GM19099 (cell line): Measurements from ENCODE around the gene GHRHR.

Experiments
- POLR2A ChIP-seq: IDR thresholded peaks from 3 replicates; pipeline ENCODE4 v1.6.1; 2011; ENCODE audit warnings: low read depth; ENCODE audit not compliant: insufficient read length; ENCODE audit errors: extremely low read depth

GHRHR gene

DNA sequence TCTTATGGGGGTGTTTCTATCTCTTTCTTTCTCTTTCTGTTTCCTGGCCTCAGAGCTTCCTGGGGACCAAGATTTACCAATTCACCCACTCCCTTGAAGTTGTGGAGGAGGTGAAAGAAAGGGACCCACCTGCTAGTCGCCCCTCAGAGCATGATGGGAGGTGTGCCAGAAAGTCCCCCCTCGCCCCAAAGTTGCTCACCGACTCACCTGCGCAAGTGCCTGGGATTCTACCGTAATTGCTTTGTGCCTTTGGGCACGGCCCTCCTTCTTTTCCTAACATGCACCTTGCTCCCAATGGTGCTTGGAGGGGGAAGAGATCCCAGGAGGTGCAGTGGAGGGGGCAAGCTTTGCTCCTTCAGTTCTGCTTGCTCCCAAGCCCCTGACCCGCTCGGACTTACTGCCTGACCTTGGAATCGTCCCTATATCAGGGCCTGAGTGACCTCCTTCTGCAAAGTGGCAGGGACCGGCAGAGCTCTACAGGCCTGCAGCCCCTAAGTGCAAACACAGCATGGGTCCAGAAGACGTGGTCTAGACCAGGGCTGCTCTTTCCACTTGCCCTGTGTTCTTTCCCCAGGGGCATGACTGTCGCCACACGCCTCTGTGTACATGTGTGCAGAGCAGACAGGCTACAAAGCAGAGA lies 39.9 kb upstream of the GHRHR start:
- TF ChIP-seq POLR2A, result no peak

DNA sequence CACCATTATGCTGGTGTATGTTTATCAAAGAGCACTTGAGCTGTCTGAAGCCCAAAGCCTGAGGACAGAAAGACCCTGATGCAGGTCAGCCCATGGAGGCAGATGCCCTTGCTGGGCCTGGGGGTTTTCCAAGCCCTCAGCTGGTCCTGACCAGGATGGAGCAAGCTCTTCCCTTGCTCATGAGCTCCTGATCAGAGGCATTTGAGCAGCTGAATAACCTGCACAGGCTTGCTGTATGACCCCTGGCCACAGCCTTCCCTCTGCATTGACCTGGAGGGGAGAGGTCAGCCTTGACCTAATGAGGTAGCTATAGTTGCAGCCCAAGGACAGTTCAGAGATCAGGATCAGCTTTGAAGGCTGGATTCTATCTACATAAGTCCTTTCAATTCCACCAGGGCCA lies 39.1 kb upstream of the GHRHR start:
- no peak for TF ChIP-seq POLR2A

DNA sequence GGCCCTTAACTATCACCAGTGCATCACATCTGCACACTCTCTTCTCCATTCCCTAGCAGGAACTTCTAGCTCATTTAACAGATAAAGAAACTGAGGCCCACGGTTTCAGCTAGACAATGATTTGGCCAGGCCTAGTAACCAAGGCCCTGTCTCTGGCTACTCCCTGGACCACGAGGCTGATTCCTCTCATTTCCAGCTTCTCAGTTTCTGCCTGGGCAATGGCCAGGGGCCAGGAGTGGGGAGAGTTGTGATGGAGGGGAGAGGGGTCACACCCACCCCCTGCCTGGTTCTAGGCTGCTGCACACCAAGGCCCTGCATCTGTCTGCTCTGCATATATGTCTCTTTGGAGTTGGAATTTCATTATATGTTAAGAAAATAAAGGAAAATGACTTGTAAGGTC lies 38.6 kb upstream of the GHRHR start:
- no peak for TF ChIP-seq POLR2A

GRCh38 chr7:30925913-30926312 lies 37.8 kb upstream of the GHRHR start:
- TF ChIP-seq POLR2A, result no peak

- TF ChIP-seq POLR2A, result no peak
Observed at GRCh38 chr7:30926313-30926712, 37.4 kb upstream of the GHRHR start.

DNA sequence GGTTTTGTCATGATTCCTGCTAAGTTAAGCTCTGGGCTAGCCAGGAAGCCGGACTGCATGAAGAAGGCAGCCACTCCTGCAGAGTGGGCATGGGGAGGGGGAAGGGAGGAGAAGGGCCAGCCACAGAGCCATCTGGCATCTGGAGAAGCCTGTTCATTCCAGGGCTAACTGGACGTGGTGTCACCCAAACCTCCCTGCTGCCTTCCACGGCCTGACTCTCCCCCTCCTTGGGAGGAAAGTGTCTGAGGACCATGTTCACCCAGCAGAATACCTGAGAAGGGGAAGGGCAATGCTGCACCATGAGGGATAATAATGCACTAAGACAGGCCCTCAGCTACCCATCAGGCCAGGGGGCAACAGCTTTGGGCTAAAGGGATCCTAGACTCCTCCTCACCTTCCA lies 36.7 kb upstream of the GHRHR start:
- TF ChIP-seq POLR2A, result no peak

DNA sequence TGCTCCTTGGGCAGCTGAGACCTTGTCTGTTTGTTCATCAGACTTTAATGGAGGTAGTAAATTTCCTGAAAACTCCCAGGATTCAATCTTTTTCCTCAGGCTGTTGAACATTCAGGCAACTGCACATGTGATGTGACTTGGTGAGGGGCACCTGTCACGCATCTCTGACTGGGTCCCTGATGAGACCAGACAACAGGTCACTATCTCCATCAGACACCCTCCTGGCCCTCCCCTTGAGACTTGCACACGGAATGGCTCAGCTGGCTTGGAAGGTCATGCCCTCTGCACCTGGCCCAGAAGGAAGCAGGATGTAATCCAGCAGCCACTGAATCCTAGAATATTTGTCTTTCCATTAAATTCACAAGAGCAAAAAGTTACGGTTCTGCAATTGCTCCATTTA lies 36.2 kb upstream of the GHRHR start:
- TF ChIP-seq POLR2A, result no peak

- TF ChIP-seq POLR2A, result no peak
Observed at GRCh38 chr7:30928254-30928872, 35.4 kb upstream of the GHRHR start.

- no peak for TF ChIP-seq POLR2A
Observed at GRCh38 chr7:30929686-30930085, 34.1 kb upstream of the GHRHR start.

DNA sequence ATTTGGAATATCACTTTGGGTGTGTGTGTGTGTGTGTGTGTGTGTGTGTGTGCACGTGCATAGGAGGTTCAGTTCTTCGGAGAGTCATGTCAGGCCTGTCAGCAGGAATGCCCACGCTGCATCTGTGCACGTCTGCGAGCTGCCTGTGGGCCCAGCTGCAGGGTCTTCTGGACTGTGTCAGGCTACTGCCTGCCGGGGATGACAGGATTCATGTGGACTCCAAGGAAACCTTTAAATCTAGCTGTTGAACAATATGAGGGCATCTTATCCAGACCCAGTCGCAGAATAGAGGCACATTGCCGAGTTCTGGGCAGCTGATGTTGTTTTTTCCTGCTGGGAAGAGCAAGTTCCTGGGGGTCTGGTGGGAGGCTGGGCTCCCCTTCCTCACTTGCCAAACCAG lies 33.1 kb upstream of the GHRHR start:
- no peak for TF ChIP-seq POLR2A

DNA sequence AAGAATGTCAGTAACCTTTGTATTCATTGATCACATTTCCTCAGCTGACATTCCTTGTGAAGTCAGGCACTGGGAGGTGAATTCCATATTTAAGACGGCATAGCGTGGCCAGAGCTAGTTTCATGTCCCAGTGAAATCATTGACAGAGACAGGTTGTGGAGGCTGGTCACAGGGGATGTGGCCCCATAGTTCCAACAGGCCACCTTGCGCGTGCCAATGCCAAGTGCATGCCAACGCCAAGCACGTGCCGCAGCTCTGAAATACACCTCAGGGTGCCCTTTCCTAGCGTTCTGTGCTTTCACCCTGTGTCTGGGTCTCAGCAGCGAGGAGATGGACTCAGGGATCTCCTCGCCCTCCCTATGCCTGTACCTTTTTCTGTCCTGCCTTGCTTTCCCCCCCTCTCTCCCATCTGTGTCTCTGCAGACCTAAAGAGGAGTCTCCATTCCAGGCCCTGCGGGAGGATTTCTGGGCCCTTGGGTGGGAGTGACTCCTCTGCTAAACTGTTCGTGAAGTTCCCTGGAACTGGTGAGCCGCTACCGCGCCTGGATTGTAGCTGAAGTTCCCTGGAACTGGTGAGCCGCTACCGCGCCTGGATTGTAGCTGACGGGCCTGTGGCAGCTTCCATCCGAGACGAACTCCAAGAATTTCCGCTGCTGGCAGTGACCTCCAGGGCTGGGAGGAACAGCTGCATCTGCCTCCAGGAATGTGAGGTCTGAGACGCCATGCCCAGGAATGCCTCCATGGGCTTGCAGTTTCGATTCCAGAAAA lies 32.4 kb upstream of the GHRHR start:
- TF ChIP-seq POLR2A, result no peak

DNA sequence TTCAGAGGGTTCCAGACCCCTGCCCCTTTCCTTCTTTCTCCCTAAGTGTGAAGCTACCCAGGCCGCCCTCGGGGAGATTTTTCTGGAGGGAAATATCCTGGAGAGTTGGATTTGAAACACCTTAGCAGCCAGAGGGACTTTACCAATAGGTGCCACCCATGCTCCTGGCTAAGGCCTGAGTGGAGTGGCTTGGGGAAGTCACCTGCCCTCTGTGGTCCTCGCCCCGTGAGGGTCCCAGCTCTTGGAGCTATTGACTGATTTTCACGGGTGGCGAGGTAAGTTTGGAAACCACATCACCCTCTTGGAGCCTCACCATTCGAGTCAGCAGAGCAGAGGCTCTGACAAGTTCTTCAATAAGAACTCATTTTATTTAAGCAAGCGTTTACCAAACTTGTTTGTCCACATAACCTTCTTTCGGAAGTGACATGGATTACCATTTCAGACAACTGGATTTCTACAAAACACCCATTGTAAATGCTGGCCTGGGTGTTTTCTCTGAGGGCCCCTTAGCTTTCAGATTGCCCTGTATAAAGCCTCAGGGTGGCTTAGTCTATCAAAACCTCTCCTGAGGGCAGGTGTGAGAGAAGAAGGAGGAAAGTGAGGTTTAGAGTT lies 31.7 kb upstream of the GHRHR start:
- TF ChIP-seq POLR2A, result no peak

DNA sequence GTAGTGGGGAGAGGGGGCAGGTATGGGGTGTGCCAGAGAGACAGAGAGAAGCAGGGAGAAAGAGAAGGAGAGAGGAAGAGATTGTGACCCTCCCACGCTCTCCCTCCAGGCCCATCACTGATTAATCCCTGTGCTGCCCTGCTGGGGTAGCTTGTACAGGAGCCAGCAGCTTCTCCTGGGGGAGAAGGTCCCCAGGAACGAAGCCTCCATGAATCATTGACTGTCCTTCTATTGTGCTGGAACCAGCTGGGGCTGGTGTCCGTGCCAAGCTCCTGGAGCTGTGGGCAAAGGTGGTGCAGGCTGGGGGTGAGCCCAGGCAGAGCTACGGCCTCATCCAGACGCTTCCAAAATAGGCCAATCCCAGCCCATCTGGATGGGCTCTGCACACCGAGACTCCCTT lies 31.2 kb upstream of the GHRHR start:
- TF ChIP-seq POLR2A, result no peak

DNA sequence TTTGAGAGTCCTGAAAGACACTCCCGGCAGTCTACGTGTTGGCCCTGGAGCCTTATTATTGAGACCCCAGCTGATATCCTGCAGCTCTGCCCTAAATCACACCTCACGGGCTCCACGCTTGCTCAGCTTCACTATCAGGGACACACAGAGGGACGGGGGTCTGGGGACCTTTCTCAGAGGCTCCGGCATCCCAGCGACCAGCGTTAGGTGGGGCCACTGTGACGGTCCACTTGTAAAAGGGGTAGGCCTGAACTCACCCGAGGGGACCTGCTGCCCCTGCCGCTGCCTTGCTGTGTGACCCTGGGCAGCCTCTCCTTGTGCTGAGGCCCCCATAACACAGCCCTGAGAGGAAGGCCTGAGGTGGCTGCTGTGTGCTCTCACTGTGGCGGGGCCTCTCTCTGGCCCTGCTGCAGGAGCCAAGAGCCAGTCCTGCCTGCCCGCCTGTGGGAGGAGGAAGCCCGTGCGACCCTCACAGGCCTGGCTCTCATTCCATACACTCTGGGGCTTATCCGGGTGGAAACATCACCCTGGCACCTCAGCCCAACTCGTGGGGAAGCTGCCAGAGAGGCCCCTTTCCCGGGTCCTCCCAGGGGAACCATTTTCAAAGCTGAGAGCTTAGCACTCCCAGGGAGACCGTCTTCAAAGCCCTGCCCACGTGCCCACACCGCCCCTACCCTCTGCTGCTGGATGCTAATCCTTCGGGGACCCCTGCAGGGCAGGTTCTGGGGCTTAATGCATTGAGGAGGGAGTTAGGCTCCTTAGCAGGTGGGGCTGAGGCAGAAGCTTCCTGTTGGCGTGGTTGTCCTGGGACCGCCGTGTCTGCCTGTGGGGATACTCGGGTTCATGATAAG lies 30.4 kb upstream of the GHRHR start:
- no peak for TF ChIP-seq POLR2A

GRCh38 chr7:30934225-30934624 lies 29.5 kb upstream of the GHRHR start:
- TF ChIP-seq POLR2A, result no peak

- no peak for TF ChIP-seq POLR2A
Observed at GRCh38 chr7:30934732-30935568, 28.8 kb upstream of the GHRHR start.
